Measurements from ENCODE around the gene BOLA1. TPM values are rescaled to one million over a fixed set of nuclear protein-coding genes. Genes with fewer than 3 reads are reported as not detected.
"Not testable (repeated sequence)": the region's sequence is repeated elsewhere in the genome, so short reads cannot be mapped to it uniquely, and the experiment has no call there.

BOLA1 gene
- polyA plus RNA-seq, 1 donor from 2014 or later, result 26.3 TPM

DNA sequence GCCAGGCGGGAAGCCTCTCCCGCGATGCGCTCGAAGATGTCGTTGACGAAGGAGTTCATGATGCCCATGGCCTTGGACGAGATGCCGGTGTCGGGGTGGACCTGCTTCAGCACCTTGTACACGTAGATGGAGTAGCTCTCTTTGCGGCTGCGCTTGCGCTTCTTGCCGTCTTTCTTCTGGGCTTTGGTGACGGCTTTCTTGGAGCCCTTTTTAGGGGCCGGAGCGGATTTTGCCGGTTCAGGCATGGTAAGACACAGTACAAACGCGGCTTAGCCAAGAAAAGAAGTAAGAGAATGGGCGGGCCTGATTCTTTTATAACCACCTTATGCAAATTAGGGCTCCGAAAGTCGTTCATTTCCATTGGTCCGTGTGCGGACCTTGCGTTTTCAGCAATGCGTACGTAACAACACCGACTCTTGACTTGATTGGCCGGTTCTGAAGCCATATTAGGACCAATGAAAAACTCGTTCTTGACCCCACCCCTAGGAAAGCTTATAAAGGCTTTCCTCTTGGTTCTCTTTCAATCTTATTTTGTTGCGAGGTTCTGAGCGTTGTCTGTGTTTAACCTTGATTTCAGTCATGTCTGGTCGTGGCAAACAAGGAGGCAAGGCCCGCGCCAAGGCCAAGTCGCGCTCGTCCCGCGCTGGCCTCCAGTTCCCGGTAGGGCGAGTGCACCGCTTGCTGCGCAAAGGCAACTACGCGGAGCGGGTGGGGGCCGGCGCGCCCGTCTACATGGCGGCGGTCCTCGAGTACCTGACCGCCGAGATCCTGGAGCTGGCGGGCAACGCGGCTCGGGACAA, 12.8 kb upstream of the BOLA1 start:
- peak overlapping the region; percentile 74 for H3K4me2 ChIP-seq (ENCODE audit: low read length)
- TF ChIP-seq MXI1 (conservative IDR thresholded peaks at IDR 0.05; ENCODE audit: poor library complexity, severe bottlenecking) (peak; percentile 86), REST (IDR thresholded peaks at IDR 0.05; ENCODE audit: borderline replicate concordance) (peak; percentile 81), TAF1 (IDR thresholded peaks at IDR 0.05; ENCODE audit: low read depth) (peak; percentile 91), CTCF (IDR thresholded peaks at IDR 0.05; ENCODE audit: poor library complexity, severe bottlenecking) (no peak), SMC3 (conservative IDR thresholded peaks at IDR 0.05; ENCODE audit: poor library complexity) (peak; percentile 33), EZH2 (IDR thresholded peaks at IDR 0.05; ENCODE audit: borderline replicate concordance, insufficient read depth, low read length, poor library complexity, severe bottlenecking) (no peak), RAD21 (conservative IDR thresholded peaks at IDR 0.05) (no peak), EP300 (conservative IDR thresholded peaks at IDR 0.05; ENCODE audit: poor library complexity, severe bottlenecking) (peak; percentile 44), POLR2AphosphoS5 (IDR thresholded peaks at IDR 0.05) (peak; percentile 97)
- H3F3A ChIP-seq (ENCODE audit: insufficient read depth, low read length, poor library complexity, severe bottlenecking), result peaks cover 9% of the 10 kb centered on the region
- no peaks in the 10 kb centered on the region for H3K36me3 ChIP-seq (ENCODE audit: insufficient read depth, low read length)
- peak overlapping the region; percentile 97 for H3K27ac ChIP-seq (ENCODE audit: low read length)
- peaks cover 42% of the 10 kb centered on the region for H3K79me2 ChIP-seq (replicated peaks; ENCODE audit: insufficient read depth, low read length)
- H2AFZ ChIP-seq (ENCODE audit: low read depth, low read length), result no peak overlapping the region
- no peaks in the 10 kb centered on the region for H3K9me2 ChIP-seq (ENCODE audit: insufficient read depth, low read length)
- no peaks in the 10 kb centered on the region for H3K27me3 ChIP-seq (ENCODE audit: insufficient read depth, low read depth, low read length)
- no peaks in the 10 kb centered on the region for H3K9me3 ChIP-seq (ENCODE audit: low read length)
- H3K9ac ChIP-seq (ENCODE audit: low read length), result peak overlapping the region; percentile 93
- peak overlapping the region; percentile 82 for H3K4me3 ChIP-seq (ENCODE audit: low read length)
- no peaks in the 10 kb centered on the region for H4K20me1 ChIP-seq (ENCODE audit: insufficient read depth)

DNA sequence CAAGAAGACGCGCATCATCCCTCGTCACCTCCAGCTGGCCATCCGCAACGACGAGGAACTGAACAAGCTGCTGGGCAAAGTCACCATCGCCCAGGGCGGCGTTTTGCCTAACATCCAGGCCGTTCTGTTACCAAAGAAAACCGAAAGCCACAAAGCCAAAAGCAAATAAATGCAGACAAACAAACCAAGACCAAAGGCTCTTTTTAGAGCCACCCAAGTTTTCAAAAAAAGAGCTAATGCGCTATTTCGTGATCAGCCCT, 12.2 kb upstream of the BOLA1 start:
- Histone ChIP-seq H3K27ac (ENCODE audit: low read length) (peak overlapping the region; percentile 97), H3K4me3 (ENCODE audit: low read length) (peak overlapping the region; percentile 82), H3K4me2 (ENCODE audit: low read length) (peak overlapping the region; percentile 74), H3K9ac (ENCODE audit: low read length) (peak overlapping the region; percentile 93), H3K79me2 (replicated peaks; ENCODE audit: insufficient read depth, low read length) (peaks cover 37% of the 10 kb centered on the region)
- H3K27me3 ChIP-seq (ENCODE audit: insufficient read depth, low read depth, low read length); H2AFZ ChIP-seq (ENCODE audit: low read depth, low read length); H4K20me1 ChIP-seq (ENCODE audit: insufficient read depth); H3K36me3 ChIP-seq (ENCODE audit: insufficient read depth, low read length); H3F3A ChIP-seq (ENCODE audit: insufficient read depth, low read length, poor library complexity, severe bottlenecking); H3K9me2 ChIP-seq (ENCODE audit: insufficient read depth, low read length); H3K9me3 ChIP-seq (ENCODE audit: low read length): not testable (repeated sequence)

All from neural cell (in vitro differentiated cells).